ENCODE measurements around the gene RNF208.

RNF208 gene

GRCh38 chr9:137232510-137232909, 10.5 kb upstream of the RNF208 start:
- H3K27me3 ChIP-seq (ENCODE audit: control insufficient read depth, insufficient read depth, low read length), result peaks cover 43% of the 10 kb centered on the region
- peaks cover 9% of the 10 kb centered on the region for H3K4me1 ChIP-seq (ENCODE audit: control insufficient read depth, insufficient read depth, low read length)
- no peak overlapping the region for H3K27ac ChIP-seq (ENCODE audit: low read depth, low read length)

GRCh38 chr9:137232101-137232500, 10.1 kb upstream of the RNF208 start:
- H3K4me1 ChIP-seq (ENCODE audit: control insufficient read depth, insufficient read depth, low read length), result peaks cover 9% of the 10 kb centered on the region
- no peak overlapping the region for H3K27ac ChIP-seq (ENCODE audit: low read depth, low read length)
- H3K27me3 ChIP-seq (ENCODE audit: control insufficient read depth, insufficient read depth, low read length), result peaks cover 43% of the 10 kb centered on the region
- H3K4me3 ChIP-seq (ENCODE audit: low read length), result no peak overlapping the region
- no peaks in the 10 kb centered on the region for H3K36me3 ChIP-seq (ENCODE audit: control insufficient read depth, insufficient read depth, low read length)
- H3K9ac ChIP-seq (ENCODE audit: low read length), result no peak overlapping the region

More at GRCh38 chr9:137232510-137232909, 10.5 kb upstream of the RNF208 start:
- Histone ChIP-seq H3K4me3 (ENCODE audit: low read length) (no peak overlapping the region), H3K36me3 (ENCODE audit: control insufficient read depth, insufficient read depth, low read length) (no peaks in the 10 kb centered on the region), H3K9ac (ENCODE audit: low read length) (no peak overlapping the region)

GRCh38 chr9:137231372-137232039, 9.5 kb upstream of the RNF208 start:
- no peak overlapping the region for H3K27ac ChIP-seq (ENCODE audit: low read depth, low read length)
- no peak overlapping the region for H3K9ac ChIP-seq (ENCODE audit: low read length)
- no peak overlapping the region for H3K4me3 ChIP-seq (ENCODE audit: low read length)
- peaks cover 43% of the 10 kb centered on the region for H3K27me3 ChIP-seq (ENCODE audit: control insufficient read depth, insufficient read depth, low read length)
- H3K36me3 ChIP-seq (ENCODE audit: control insufficient read depth, insufficient read depth, low read length), result no peaks in the 10 kb centered on the region
- peaks cover 4% of the 10 kb centered on the region for H3K4me1 ChIP-seq (ENCODE audit: control insufficient read depth, insufficient read depth, low read length)

GRCh38 chr9:137230705-137231371, 8.8 kb upstream of the RNF208 start, which contains the start of gene SLC34A3:
TSS of gene SLC34A3 (plus strand) at chr9:137230901. CDS start at chr9:137231703, 802 bp downstream.
- Histone ChIP-seq H3K9ac (ENCODE audit: low read length) (no peak within 1 kb of the TSS), H3K27ac (ENCODE audit: low read depth, low read length) (no peak within 1 kb of the TSS), H3K4me1 (ENCODE audit: control insufficient read depth, insufficient read depth, low read length) (peaks cover under 1% of the 10 kb centered on the region), H3K4me3 (ENCODE audit: low read length) (no peak within 1 kb of the TSS), H3K36me3 (ENCODE audit: control insufficient read depth, insufficient read depth, low read length) (no peaks in the 10 kb centered on the region), H3K27me3 (ENCODE audit: control insufficient read depth, insufficient read depth, low read length) (peaks cover 43% of the 10 kb centered on the region)

GRCh38 chr9:137229903-137230704, 8.1 kb upstream of the RNF208 start:
- Histone ChIP-seq H3K36me3 (ENCODE audit: control insufficient read depth, insufficient read depth, low read length) (no peaks in the 10 kb centered on the region), H3K27ac (ENCODE audit: low read depth, low read length) (no peak overlapping the region), H3K4me3 (ENCODE audit: low read length) (no peak overlapping the region), H3K9ac (ENCODE audit: low read length) (no peak overlapping the region), H3K27me3 (ENCODE audit: control insufficient read depth, insufficient read depth, low read length) (peaks cover 39% of the 10 kb centered on the region), H3K4me1 (ENCODE audit: control insufficient read depth, insufficient read depth, low read length) (no peaks in the 10 kb centered on the region)

GRCh38 chr9:137228968-137229896, 7.2 kb upstream of the RNF208 start:
- H3K4me1 ChIP-seq (ENCODE audit: control insufficient read depth, insufficient read depth, low read length), result no peaks in the 10 kb centered on the region
- H3K9ac ChIP-seq (ENCODE audit: low read length), result no peak overlapping the region
- H3K27ac ChIP-seq (ENCODE audit: low read depth, low read length), result no peak overlapping the region
- H3K4me3 ChIP-seq (ENCODE audit: low read length), result no peak overlapping the region
- H3K27me3 ChIP-seq (ENCODE audit: control insufficient read depth, insufficient read depth, low read length), result peaks cover 30% of the 10 kb centered on the region
- no peaks in the 10 kb centered on the region for H3K36me3 ChIP-seq (ENCODE audit: control insufficient read depth, insufficient read depth, low read length)

- Histone ChIP-seq H3K27me3 (ENCODE audit: control insufficient read depth, insufficient read depth, low read length) (peaks cover 28% of the 10 kb centered on the region), H3K4me1 (ENCODE audit: control insufficient read depth, insufficient read depth, low read length) (peaks cover 3% of the 10 kb centered on the region)
Observed at GRCh38 chr9:137228506-137228967, 6.5 kb upstream of the RNF208 start.

GRCh38 chr9:137227853-137228505, 5.9 kb upstream of the RNF208 start:
- Histone ChIP-seq H3K36me3 (ENCODE audit: control insufficient read depth, insufficient read depth, low read length) (no peaks in the 10 kb centered on the region), H3K4me1 (ENCODE audit: control insufficient read depth, insufficient read depth, low read length) (peaks cover 4% of the 10 kb centered on the region), H3K9ac (ENCODE audit: low read length) (no peak overlapping the region), H3K27me3 (ENCODE audit: control insufficient read depth, insufficient read depth, low read length) (peaks cover 28% of the 10 kb centered on the region), H3K27ac (ENCODE audit: low read depth, low read length) (no peak overlapping the region), H3K4me3 (ENCODE audit: low read length) (no peak overlapping the region)

More at GRCh38 chr9:137228506-137228967, 6.5 kb upstream of the RNF208 start:
- H3K4me3 ChIP-seq (ENCODE audit: low read length), result no peak overlapping the region
- H3K36me3 ChIP-seq (ENCODE audit: control insufficient read depth, insufficient read depth, low read length), result no peaks in the 10 kb centered on the region
- no peak overlapping the region for H3K9ac ChIP-seq (ENCODE audit: low read length)
- no peak overlapping the region for H3K27ac ChIP-seq (ENCODE audit: low read depth, low read length)

- H3K9ac ChIP-seq (ENCODE audit: low read length), result no peak within 1 kb of the TSS
- H3K27ac ChIP-seq (ENCODE audit: low read depth, low read length), result no peak within 1 kb of the TSS
- no peak within 1 kb of the TSS for H3K4me3 ChIP-seq (ENCODE audit: low read length)
- H3K4me1 ChIP-seq (ENCODE audit: control insufficient read depth, insufficient read depth, low read length), result peaks cover 8% of the 10 kb centered on the region
- H3K36me3 ChIP-seq (ENCODE audit: control insufficient read depth, insufficient read depth, low read length), result no peaks in the 10 kb centered on the region
- H3K27me3 ChIP-seq (ENCODE audit: control insufficient read depth, insufficient read depth, low read length), result peaks cover 25% of the 10 kb centered on the region
Observed at GRCh38 chr9:137227054-137227852, 5.2 kb upstream of the RNF208 start, which contains the start of gene RNF224. TSS of gene RNF224 (plus strand) at chr9:137227502. CDS start at chr9:137228336, 834 bp downstream.

- Histone ChIP-seq H3K9ac (ENCODE audit: low read length) (no peak overlapping the region), H3K4me1 (ENCODE audit: control insufficient read depth, insufficient read depth, low read length) (peaks cover 8% of the 10 kb centered on the region), H3K27ac (ENCODE audit: low read depth, low read length) (no peak overlapping the region), H3K4me3 (ENCODE audit: low read length) (no peak overlapping the region), H3K27me3 (ENCODE audit: control insufficient read depth, insufficient read depth, low read length) (peaks cover 24% of the 10 kb centered on the region), H3K36me3 (ENCODE audit: control insufficient read depth, insufficient read depth, low read length) (no peaks in the 10 kb centered on the region)
Observed at GRCh38 chr9:137226338-137227053, 4.5 kb upstream of the RNF208 start.
